GM06990 (cell line): Measurements from ENCODE around the gene FKBP1A.

Source experiments
- DNase-seq: peaks from one replicate; pipeline ENCODE4 v3.0.0-alpha.2; 2011; ENCODE audit not compliant: insufficient read length; ENCODE audit errors: extremely low read depth
- H3K27me3 ChIP-seq: replicated peaks from 2 replicates; pipeline ENCODE4 v1.6.0; 2011; ENCODE audit warnings: low read length; ENCODE audit not compliant: control insufficient read depth, insufficient read depth
- H3K36me3 ChIP-seq: 2 replicates; pipeline ENCODE4 v1.5.1; 2011; ENCODE audit warnings: low read length; ENCODE audit not compliant: control insufficient read depth, insufficient read depth
- H3K4me3 ChIP-seq: replicated peaks from 2 replicates; pipeline ENCODE4 v1.5.1; 2011; ENCODE audit warnings: low read depth, mild to moderate bottlenecking, control low read depth, low read length
- TF ChIP-seq, protein P1 (sequence below): IDR thresholded peaks from 2 replicates; pipeline ENCODE4 v1.5.1; 2011; ENCODE audit warnings: low read length, control low read depth, mild to moderate bottlenecking, inconsistent platforms; ENCODE audit not compliant: insufficient read depth, poor library complexity, severe bottlenecking

The FKBP1A gene

DNA sequence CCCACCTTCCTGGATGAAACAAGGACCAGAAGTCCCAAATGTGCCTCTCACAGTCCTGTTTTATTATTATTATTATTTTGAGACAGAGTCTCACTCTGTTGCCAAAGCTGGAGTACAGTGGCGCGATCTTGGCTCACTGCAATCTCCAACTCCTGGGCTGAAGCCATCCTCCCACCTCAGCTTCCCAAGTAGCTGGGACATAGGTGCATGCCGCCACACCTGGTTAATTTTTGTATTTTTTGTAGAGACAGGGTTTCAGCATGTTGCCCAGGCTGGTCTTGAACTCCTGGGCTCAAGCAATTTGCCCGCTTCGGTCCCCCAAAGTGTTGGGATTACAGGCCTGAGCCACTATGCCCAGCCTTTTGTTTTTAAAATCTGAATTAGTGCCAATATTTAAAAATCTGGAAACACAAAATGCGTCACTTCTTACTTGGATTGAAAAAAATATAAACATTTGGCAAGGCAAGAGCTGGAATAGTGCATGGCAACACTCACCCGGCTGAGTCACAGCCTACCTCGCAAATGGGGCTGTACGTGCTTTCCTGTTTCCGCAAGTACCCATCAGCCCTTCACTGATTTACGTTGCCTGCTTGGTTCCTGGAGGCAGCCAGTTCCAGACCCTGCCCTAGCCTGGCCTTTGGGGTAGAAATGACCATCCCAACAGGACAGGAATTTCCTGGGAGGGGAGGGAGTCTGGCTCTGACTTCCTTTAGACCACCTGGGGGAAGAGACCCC, 70.2 kb downstream of the FKBP1A start:
- TF ChIP-seq, protein P1, sequence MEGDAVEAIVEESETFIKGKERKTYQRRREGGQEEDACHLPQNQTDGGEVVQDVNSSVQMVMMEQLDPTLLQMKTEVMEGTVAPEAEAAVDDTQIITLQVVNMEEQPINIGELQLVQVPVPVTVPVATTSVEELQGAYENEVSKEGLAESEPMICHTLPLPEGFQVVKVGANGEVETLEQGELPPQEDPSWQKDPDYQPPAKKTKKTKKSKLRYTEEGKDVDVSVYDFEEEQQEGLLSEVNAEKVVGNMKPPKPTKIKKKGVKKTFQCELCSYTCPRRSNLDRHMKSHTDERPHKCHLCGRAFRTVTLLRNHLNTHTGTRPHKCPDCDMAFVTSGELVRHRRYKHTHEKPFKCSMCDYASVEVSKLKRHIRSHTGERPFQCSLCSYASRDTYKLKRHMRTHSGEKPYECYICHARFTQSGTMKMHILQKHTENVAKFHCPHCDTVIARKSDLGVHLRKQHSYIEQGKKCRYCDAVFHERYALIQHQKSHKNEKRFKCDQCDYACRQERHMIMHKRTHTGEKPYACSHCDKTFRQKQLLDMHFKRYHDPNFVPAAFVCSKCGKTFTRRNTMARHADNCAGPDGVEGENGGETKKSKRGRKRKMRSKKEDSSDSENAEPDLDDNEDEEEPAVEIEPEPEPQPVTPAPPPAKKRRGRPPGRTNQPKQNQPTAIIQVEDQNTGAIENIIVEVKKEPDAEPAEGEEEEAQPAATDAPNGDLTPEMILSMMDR = no peak
- no peak overlapping the region for H3K4me3 ChIP-seq
- DNase-seq = no peak

DNA sequence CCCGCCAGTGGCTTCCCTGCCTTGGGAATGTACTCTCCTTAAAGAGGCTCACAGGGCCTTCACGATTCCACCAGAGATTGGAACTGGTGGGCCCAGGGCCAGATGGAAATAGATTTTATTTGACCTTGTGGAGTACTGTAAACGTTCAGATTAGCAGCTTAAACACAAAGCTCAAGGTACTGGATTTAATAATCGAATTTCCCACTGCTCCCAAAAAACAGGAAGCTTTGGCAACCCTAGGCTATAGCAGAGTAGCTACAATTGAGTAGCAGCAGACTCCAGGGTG, 71.3 kb downstream of the FKBP1A start:
- H3K4me3 ChIP-seq = no peak overlapping the region
- no peak for DNase-seq
- H3K36me3 ChIP-seq = no peaks in the 10 kb centered on the region
- TF ChIP-seq, protein P1 = no peak
- H3K27me3 ChIP-seq = no peaks in the 10 kb centered on the region

More for the DNA sequence above, 70.2 kb downstream of the FKBP1A start:
- Histone ChIP-seq H3K27me3 (no peaks in the 10 kb centered on the region), H3K36me3 (no peaks in the 10 kb centered on the region; the same call in 1 of the 2 replicates)

DNA sequence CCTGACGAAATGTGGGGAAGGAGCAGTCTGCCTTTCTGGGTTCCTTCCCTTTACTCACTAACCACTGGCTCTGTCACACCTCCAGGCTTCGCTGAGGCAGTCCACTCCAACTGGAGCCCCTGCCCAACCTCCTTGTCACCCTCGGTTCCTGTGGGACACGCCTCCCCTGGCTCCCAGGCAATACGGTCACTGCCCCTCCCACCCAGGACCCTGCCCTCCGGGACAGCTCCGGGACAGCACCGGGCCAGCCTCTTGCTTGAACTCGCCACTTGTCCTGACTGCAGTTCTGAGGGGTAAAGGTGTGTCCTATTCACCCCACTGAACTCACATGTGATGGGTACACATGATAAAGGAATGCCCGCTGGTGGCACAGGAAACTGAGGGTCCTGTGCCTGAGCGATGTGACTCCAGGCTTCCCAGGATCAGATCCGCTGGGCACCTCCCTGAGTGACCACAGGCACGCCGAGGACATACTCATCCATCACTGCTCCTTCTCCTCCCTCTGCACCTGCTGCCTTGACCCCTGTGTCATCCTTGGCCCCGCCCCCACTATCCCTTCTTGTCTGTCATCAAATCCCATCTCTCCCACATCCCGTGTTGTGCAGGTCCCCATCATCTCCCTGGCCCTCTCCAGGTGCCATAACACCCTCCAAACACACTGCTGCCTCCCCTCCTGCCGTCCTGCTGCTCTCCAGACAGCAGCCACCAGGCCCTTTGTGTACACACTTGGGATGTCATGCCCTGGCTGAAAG, 71.8 kb downstream of the FKBP1A start:
- H3K36me3 ChIP-seq = no peaks in the 10 kb centered on the region
- no peak overlapping the region for H3K4me3 ChIP-seq
- TF ChIP-seq, protein P1 = no peak
- DNase-seq = no peak
- no peaks in the 10 kb centered on the region for H3K27me3 ChIP-seq

DNA sequence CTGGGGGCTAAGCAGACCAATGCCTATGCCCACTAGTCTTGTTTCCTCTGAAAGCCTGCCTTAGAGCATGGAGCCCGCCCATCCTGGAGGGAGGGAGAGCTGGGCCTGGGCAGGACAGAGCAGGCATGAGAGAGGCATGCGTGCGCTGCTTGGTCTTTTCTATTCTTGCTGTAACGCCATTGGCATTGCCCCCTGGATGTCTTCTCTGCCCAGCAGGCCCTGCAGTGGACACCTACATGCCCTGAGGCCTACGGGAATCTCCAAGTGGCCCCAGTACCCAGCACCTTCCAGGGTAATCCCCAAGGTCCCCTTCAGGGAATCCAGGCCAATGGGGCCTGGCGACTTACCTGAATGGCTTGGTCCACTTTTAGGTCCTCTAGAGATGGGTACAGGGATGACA, 72.8 kb downstream of the FKBP1A start:
- no peak overlapping the region for H3K4me3 ChIP-seq
- no peaks in the 10 kb centered on the region for H3K27me3 ChIP-seq
- TF ChIP-seq, protein P1 = no peak
- H3K36me3 ChIP-seq = no peaks in the 10 kb centered on the region
- no peak for DNase-seq

DNA sequence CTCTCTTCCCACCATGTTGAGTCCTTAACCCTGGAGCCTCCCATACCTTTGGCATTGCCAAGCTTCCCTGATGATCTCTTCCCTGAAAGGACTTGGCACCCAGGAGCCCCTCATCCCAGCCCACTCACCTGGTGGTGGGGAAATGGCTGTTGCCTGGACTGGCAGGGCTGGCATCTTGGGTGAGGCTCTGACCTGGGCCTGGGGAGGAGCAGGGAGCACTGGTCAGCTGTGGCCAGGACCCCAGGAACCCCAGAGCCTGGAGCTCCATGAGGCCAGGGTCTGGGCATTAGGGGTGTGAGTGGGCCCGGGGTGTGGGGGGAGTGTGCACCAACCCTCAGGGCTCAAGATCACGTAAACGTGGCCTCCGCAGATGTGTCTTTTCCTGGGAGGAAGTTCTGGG, 73.4 kb downstream of the FKBP1A start:
- Histone ChIP-seq H3K27me3 (no peaks in the 10 kb centered on the region), H3K4me3 (no peak overlapping the region), H3K36me3 (no peaks in the 10 kb centered on the region)
- TF ChIP-seq, protein P1 = no peak
- DNase-seq = no peak
